ENCODE measurements around the gene DNAJC9.

The DNAJC9 gene

DNA sequence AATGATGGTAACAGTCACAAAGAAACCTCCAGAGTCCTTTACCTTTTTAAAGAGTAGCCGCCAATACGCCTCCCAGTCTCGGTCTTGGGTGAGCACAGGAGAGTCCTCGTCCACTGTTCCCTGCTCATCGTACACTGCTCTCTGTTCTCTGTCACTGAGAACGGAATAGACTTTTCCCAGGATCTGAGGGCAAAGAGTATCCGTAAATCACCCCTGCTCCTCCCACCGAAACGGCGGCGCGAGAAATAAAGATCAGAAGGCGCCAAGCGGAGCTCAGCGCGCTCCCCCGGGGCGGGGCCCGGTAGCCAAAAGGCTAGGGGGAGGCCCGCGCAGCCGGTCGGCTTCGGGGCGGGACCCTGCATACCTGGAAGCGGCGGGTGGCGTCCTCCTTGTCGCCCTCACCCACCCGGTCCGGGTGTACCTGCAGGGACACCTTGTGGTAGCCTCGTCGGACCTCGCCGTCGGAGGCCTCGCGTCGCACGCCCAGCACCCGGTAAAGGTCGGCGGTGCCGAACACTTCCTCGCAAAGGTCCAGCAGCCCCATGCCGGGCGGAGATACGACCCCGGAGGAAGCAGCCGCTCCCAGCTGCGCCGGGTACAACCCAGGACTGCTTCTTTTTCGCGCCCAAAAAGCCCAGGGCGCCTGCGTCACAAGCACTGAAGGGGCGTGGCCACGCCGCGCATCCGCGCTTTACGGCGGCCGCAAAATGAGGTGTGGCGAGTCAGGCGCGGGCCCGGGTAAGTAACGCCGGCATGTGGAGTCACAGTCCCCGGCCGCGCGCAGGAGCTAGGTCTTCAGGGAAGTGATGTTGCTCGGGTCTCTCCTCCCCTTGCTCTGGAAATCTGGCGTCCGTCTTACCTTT, at the start of gene DNAJC9 (continued):
- TF ChIP-seq PATZ1 (tag by site-specific recombination; IDR thresholded peaks at IDR 0.05) (peak; percentile 94), ZNF221 (tag by site-specific recombination; IDR thresholded peaks at IDR 0.05; ENCODE audit: borderline replicate concordance) (0 out of 2 replicates have a peak, but pooled peaks have one; percentile 14), HIC1 (tag by site-specific recombination; IDR thresholded peaks at IDR 0.05) (peak; percentile 92), INSM2 (tag by site-specific recombination; IDR thresholded peaks at IDR 0.05) (peak; percentile 65; the same call in 1 of the 2 replicates), ZNF776 (tag by site-specific recombination; IDR thresholded peaks at IDR 0.05; ENCODE audit: borderline replicate concordance) (no peak), ZNF362 (tag by site-specific recombination; IDR thresholded peaks at IDR 0.05) (peak; percentile 82), ZNF785 (tag by site-specific recombination; IDR thresholded peaks at IDR 0.05) (0 out of 2 replicates have a peak, but pooled peaks have one; percentile 19), ZBTB6 (tag by site-specific recombination; IDR thresholded peaks at IDR 0.05) (no peak), ZBTB17 (tag by site-specific recombination; IDR thresholded peaks at IDR 0.05) (peak; percentile 82), ZNF146 (tag by site-specific recombination; IDR thresholded peaks at IDR 0.05) (peak; percentile 30; the same call in 1 of the 2 replicates), ZBTB48 (tag by site-specific recombination; IDR thresholded peaks at IDR 0.05) (peak; percentile 57; the same call in 1 of the 2 replicates), GLIS1 (tag by site-specific recombination; IDR thresholded peaks at IDR 0.05) (peak; percentile 73), ZNF76 (tag by site-specific recombination; IDR thresholded peaks at IDR 0.05; ENCODE audit: borderline replicate concordance, low read depth) (peak; percentile 65; the same call in 1 of the 2 replicates), ZNF239 (tag by site-specific recombination; IDR thresholded peaks at IDR 0.05) (no peak), ZNF138 (tag by site-specific recombination; IDR thresholded peaks at IDR 0.05; ENCODE audit: borderline replicate concordance) (no peak), KLF7 (tag by site-specific recombination; IDR thresholded peaks at IDR 0.05; ENCODE audit: borderline replicate concordance) (peak; percentile 94), ZNF560 (tag by site-specific recombination; IDR thresholded peaks at IDR 0.05; ENCODE audit: borderline replicate concordance) (no peak), ZNF555 (tag by site-specific recombination; conservative IDR thresholded peaks at IDR 0.05) (no peak), OSR2 (tag by site-specific recombination; IDR thresholded peaks at IDR 0.05) (peak; percentile 80), PRDM2 (tag by site-specific recombination; IDR thresholded peaks at IDR 0.05; ENCODE audit: borderline replicate concordance) (no peak), ZBTB7A (tag by site-specific recombination; IDR thresholded peaks at IDR 0.05; ENCODE audit: low read depth) (peak; percentile 78)
- TF ChIP-seq, protein P1, sequence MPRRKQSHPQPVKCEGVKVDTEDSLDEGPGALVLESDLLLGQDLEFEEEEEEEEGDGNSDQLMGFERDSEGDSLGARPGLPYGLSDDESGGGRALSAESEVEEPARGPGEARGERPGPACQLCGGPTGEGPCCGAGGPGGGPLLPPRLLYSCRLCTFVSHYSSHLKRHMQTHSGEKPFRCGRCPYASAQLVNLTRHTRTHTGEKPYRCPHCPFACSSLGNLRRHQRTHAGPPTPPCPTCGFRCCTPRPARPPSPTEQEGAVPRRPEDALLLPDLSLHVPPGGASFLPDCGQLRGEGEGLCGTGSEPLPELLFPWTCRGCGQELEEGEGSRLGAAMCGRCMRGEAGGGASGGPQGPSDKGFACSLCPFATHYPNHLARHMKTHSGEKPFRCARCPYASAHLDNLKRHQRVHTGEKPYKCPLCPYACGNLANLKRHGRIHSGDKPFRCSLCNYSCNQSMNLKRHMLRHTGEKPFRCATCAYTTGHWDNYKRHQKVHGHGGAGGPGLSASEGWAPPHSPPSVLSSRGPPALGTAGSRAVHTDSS (tag by site-specific recombination; IDR thresholded peaks at IDR 0.05) = no peak
